Suppressor macrophage treated with lipopolysaccharide for 1 hour (primary cell): ENCODE data around the gene MYO18A.
"Not testable (repeated sequence)": the region's sequence is repeated elsewhere in the genome, so short reads cannot be mapped to it uniquely, and the experiment has no call there.

Experiments used
- DNase-seq, 3 donors: peaks; one replicate each; pipeline ENCODE4 v3.0.0-alpha.2; 2020 to 2022

MYO18A gene

GRCh38 chr17:29096094-29096493 is 84.1 kb downstream of the MYO18A start:
- DNase-seq: no peak

DNA sequence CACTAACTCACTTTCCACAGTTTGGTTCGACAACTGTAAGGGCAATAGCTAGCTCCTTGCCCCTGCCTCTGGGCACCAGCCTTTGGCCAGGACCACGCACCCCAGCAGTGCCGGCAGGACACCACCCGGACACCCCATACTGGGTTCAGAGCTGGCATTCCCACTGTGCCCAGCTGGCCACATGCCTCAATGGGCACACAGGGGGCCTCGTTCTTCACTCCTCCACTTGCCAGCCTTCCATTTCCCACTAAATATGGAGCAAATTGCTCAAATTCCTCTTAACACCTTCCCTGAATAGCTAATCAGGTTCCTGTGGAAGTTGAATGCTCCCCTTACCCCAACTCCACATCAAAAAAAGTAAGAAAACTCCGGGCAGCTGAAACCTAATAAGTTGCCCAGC is 84.8 kb downstream of the MYO18A start:
- no peak for DNase-seq

GRCh38 chr17:29094101-29094708 is 86.0 kb downstream of the MYO18A start:
- no peak for DNase-seq

DNA sequence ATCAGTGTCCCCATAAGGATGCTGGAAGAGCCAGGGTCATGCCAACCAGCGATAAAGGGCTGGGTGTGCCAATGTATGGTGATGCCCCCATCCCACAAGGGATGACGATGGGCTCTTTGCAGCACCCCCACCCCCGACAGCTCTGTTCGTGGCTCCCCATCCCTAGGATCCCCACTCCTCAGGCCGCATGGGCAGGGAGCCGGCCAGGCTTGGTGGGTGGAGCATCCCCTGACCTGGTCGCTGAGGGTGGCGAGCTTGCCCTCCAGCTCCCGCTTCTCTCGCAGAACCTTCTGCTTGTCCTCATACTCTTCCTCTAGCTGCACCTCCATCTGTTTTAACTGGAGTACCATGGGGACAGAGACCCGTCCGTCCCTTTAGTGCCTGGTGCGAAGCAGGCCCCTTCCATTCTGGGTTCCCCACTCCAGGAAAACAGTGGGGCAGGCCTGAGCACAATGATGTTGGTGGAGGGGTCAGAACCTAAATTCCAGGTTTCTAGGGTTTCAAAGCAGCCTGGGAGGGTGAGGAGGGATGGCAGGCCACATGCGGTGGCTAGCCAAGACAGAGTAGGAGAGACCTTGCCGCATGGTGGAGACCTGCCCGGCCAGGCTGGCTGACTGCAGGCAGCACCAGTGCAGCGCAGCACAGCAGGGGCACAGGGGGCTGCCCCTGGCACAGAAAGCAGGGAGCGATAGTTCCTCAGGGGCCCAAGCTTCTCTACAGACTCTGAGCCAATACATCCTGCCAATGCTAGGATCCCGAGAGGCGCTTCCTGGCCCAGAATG is 86.9 kb downstream of the MYO18A start:
- DNase-seq: no peak

DNA sequence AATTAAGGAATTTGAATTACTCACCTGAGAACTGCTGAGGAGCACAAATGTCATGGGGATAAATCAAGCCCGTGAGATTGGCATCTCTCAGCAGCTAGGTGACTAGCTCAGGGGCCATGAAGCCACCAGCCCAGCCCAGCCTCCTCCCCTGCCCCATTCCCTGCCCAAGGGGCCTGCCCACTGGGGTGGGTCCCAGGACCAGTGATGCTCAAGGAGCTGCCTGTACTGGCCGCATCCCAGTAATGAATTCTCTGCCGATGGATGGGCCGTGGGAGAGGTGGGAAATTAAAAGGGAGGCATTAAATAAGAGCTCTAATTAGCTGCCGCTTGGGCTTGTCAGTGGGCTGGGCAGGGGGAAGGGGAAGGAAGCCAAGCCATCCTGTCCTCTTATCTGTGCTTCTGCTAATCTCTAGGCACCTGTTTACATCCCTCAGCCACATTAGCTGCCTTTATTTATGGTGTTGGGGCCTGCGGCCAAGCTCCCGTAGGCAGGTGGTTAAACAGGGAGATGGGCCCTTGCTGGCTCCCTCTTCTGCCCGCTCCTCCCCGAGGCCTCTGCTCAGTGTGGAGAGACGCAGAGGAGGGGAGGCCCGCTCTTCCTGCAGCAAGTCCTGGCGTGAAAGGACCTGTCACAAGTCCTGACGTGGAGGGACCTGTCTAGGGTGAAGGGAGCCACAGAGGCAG is 88.5 kb downstream of the MYO18A start:
- no peak for DNase-seq

DNA sequence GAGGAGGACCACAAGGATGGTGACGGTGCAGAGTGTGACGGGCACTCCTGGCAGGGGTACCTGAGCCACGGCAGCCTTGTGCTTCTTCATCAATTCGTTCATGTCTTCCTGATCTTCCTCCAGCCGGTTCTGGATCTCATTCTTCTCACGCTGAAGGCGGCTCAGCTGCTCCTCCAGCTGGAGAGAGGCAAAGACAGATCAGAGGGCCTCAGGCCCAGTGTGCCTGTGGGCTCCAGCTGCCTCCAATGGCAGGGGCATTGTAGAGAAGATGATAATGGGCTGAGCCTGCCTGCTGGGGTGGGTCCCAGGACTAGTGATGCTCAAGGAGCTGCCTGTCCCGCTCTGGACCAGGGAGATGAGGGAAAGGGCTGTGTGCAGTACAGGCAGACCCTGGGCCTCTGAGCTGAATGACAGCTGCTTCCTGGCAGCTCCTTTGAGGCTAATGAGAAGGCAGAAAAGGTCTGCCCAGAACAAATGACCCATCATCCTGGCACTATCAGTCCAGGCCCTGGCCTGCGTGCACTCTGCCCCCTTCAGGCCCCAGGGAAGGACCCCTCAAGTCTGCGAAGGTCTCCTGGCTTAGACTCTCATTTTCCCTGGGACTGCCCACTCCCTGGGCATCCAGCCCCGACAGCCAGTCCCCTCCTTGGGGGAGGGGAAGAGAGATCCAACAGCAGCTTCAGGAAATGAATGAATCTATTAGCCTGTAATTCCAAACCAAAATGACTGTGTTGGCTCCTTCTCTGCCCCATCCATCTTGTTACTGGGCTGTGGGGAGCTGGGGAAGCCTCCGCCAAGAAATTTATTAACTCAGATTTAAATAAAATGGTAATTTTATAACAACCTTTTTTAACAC is 89.2 kb downstream of the MYO18A start:
- no peak for DNase-seq

DNA sequence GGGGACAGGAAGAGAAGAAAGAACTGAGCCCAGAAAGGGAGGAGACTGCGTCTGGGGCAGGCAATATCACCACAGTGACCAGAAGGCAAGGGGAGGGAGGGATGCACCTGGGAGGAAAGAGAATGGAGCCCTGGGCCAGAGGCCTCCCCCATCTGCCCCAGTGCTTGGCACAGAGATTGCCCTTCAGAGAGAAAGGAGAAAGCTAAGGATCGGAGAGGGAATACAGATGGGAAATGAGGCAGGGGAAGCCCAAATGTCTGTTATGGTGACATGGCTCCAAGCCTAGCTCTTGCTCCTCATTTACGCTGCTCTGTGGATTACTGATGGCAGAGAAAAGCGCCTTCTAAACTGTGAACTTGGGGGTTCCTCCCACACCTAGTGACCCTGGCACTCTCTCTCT is 90.1 kb downstream of the MYO18A start:
- DNase-seq: no peak

DNA sequence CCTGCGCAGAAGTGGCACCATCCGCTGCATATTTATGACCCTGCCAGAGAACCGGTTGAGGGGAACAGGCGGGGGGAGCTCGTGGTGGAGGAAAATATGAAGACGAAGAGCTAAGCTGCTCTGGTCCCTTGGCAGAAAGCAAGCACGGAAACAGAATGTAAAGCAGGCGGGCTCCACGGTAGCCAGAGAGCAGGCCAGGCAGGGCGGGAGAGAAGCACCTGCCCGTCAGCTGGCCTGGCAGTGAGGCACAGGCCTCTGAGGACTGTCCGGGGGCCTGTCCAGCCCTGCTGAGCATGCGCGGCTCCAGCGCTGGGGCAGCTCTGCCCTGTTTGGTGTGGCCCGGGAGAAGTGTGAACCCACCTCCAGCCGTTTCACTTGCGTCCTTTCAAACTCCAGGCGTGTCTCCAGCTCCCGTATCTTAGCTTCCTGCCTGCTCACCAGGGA is 90.6 kb downstream of the MYO18A start:
- DNase-seq: no peak

DNA sequence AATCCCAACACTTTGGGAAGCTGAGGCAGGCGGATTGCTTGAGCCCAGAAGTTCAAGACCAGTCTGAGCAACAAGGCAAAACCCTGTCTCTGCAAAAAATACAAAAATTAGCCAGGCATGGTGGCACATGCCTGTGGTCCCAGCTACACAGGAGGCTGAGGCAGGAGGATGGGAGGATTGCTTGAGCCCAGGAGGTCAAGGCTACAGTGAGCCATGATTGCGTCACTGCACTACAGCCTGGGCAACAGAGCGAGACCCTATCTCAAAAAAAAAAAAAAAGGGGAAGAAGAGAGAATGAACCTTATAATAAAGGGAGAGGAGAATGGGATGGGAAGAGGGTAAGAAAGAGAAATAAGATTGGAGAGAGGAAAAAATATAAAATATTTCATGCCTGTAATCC is 91.4 kb downstream of the MYO18A start:
- DNase-seq: not testable (repeated sequence)

GRCh38 chr17:29086628-29087332 is 93.4 kb downstream of the MYO18A start:
- DNase-seq: no peak

DNA sequence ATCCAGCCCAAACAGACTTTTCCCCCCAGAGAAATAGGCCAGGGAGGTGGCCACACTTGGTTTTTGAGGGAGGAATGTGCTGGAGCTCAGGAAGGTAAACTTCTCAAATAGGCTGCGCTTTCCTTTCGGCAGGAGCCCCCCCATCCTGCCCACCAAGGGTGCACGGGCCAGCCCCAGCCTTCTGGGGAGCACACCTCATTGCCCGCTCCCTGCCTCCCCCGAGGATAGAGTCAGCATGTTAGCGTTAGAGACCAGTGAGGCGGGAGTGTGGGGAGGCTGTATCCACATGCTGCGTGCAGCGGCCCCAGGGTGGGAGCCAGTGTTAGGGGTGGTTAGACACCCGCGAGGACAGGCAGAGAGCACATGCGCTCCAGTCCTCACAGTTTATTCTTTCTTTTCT is 95.0 kb downstream of the MYO18A start:
- DNase-seq: no peak

DNA sequence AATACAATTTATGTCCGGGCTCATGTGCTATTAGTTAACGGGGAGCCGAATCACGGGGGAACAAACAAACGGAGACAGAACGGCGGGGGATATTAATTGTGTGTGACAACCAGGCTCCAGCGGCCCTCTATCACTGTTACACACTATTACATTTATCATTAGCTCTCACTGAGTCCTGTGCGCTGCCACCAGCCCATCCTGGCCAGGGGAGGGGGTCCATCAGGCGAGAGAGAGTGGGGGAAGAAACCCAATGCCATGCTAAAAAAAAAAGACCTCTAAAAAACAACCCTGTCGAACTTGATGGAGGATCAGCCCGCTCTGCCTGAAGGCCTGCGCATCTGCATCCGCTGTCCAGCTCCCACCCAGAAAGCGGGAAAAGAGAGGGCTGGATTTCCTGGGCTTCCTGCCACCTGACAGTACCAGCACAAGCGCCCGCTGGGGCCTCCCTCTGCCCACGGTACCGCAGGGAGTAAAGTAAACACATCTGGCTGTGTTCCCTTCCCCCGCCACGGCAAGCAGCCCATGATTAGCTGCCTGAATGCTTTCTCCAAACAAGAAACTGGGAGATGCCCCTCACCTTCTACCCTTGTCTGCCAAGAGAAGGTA is 95.6 kb downstream of the MYO18A start:
- no peak for DNase-seq

GRCh38 chr17:29080965-29081364 is 99.2 kb downstream of the MYO18A start:
- no peak for DNase-seq

DNA sequence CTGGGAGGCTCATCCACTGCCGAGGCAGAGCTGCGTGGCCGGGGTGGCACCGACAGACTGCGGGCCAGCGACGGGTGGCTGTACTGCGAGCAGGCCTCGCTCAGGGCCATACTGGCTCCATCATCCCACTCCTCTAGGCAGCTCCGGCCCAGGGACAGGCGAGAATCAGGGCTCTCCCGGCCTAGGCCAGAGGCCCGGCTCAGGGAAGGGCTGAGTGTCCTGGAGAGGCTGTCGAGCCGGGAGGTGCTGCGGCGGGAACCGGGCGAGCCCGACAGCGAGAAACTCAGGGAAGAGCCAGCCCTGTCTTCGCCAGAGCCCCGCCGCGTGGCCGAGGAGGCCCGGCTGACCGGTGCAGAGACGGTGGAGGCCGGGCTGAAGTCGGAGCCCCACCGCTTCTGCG is 99.9 kb downstream of the MYO18A start:
- DNase-seq: no peak

DNA sequence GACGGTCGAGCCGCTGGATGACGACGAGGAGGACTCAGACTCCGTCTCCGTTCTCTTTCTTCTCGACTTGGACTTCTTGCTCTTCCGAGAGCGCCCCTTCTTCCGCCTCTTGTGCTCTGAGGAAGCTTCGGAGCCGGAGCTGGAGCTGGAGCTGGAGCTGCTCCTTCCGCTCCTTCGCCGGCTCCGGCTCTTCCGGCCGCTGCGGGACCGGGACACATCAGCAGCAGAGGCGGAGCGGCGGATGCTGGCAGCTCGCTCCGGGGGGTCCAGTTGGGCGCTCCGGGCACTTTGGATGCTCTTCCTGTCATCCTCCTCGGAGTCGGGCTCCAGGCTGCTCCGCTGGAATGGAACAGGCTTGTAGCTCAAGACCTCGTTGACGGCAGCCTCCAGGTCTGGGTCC is 100.3 kb downstream of the MYO18A start:
- DNase-seq: no peak

DNA sequence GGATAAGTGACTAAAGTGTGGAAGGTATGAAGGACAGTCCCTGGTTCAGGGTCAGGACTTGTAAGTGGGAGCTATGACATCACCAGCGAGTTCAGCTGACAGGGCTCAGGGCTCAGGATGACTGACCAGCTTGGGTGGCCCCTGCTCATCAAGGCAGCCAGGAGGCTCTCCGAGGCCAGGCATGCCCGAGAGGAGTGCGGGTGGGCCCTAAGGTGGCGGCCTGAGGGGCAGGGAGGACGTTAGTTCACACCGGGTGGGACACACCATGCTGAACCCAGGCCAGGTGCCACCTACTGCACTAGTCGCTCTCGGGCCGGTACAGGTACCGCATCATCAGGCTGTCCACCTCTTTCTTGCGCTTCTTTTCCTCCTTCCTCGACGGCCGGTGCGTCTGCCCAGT is 100.8 kb downstream of the MYO18A start:
- peak in 1 of 3 donors; percentile 10 for DNase-seq

- DNase-seq: peak in 1 of 3 donors; percentile 23
These were observed 101.8 kb downstream of the MYO18A start for GRCh38 chr17:29078183-29079045.

DNA sequence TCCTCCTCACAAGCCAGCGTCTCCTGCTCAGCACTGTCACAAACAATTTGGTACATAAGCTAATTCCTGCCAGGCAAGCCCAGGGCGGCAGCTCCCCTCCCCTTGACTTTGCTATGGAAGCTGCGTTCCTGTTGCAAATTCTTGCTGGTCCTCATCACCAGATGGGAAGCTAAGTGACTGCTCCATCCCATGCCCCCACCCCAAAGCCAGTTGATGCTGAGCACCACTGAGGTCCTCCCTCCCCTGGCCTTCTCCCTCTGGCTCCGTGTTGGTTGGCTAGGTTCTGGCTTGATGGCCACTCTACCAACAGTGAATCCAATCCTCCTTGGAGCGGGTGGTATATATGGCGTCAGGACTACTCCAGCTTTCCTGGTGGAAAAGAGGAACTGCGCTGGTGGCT is 102.9 kb downstream of the MYO18A start:
- DNase-seq: no peak

- DNase-seq: no peak
These were observed 103.5 kb downstream of the MYO18A start for GRCh38 chr17:29076722-29077121.

GRCh38 chr17:29076087-29076486 is 104.1 kb downstream of the MYO18A start:
- DNase-seq: no peak

DNA sequence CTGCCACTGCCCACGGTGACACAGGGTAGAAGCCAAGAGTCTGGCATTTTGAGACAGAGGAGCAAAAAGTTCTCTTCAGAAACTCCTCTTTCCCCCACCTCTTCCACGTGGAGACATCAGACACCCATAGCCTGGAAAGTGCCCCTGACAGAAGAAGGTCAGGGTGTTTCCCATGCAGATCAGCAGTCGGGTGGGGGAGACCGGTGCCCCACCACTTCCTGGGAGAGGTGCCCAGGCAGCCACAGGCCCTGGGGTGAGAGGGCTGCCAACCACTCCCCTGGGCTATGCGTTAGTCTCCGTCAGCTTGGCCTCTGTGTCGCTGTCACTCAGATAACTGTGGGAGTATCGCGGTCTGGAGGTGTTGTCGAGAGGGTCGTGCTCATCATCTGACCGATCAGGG is 105.7 kb downstream of the MYO18A start:
- DNase-seq: no peak
